HG03460 (cell line): ENCODE data around the gene KPTN.
"Not testable (repeated sequence)": the region's sequence is repeated elsewhere in the genome, so short reads cannot be mapped to it uniquely, and the experiment has no call there.

Source experiments
- ATAC-seq: cut with Tn5 transposase; IDR thresholded peaks from one replicate; pipeline ENCODE4 v1.9.1; 2021; ENCODE audit not compliant: unreplicated experiment

KPTN gene

GRCh38 chr19:47492571-47493377 is 8.8 kb upstream of the KPTN start:
- ATAC-seq, result no peak

GRCh38 chr19:47492137-47492533 is 8.1 kb upstream of the KPTN start:
- no peak for ATAC-seq

- no peak for ATAC-seq
Observed at GRCh38 chr19:47491358-47492136, 7.5 kb upstream of the KPTN start.

GRCh38 chr19:47490847-47491246 is 6.8 kb upstream of the KPTN start:
- ATAC-seq, result no peak

- ATAC-seq, result no peak
Observed at GRCh38 chr19:47490031-47490430, 6.0 kb upstream of the KPTN start.

- ATAC-seq, result no peak
Observed at GRCh38 chr19:47489072-47489914, 5.3 kb upstream of the KPTN start.

- no peak for ATAC-seq
Observed at GRCh38 chr19:47487551-47488515, 3.8 kb upstream of the KPTN start.

GRCh38 chr19:47486900-47487299 is 2.9 kb upstream of the KPTN start:
- no peak for ATAC-seq

- not testable (repeated sequence) for ATAC-seq
Observed at GRCh38 chr19:47486220-47486619, 2.2 kb upstream of the KPTN start.

- ATAC-seq, result no peak
Observed at GRCh38 chr19:47485210-47485609, 1.2 kb upstream of the KPTN start.

- ATAC-seq, result no peak
Observed at GRCh38 chr19:47483200-47483599, 819 bp downstream of the KPTN start.

GRCh38 chr19:47481460-47482052 is 2.5 kb downstream of the KPTN start:
- ATAC-seq, result no peak

GRCh38 chr19:47480658-47481057 is 3.4 kb downstream of the KPTN start:
- no peak for ATAC-seq

GRCh38 chr19:47479701-47480503 is 4.1 kb downstream of the KPTN start:
- no peak for ATAC-seq

GRCh38 chr19:47476438-47476972 is 7.5 kb downstream of the KPTN start:
- no peak for ATAC-seq

GRCh38 chr19:47475465-47475864 is 8.6 kb downstream of the KPTN start:
- ATAC-seq, result no peak

GRCh38 chr19:47473336-47473735 is 10.7 kb downstream of the KPTN start:
- ATAC-seq, result no peak

GRCh38 chr19:47471733-47472457 is 12.1 kb downstream of the KPTN start, which contains the start of gene SLC8A2:
SLC8A2 (minus strand) TSS chr19:47471893; CDS start chr19:47466403, 5,490 bp downstream.
- ATAC-seq, result no peak
